HepG2 (cell line): ENCODE results near the gene ZNF829. TPM values are rescaled to one million over a fixed set of nuclear protein-coding genes. Genes with fewer than 3 reads are reported as not detected.

Experiments used
- NFAT5 ChIP-seq: sonication (generic); formaldehyde crosslinking; IDR thresholded peaks from 2 replicates; pipeline ENCODE4 v1.4.0; 2020; ENCODE audit warnings: missing genetic modification reagents
- ZNF646 ChIP-seq: sonication (generic); formaldehyde crosslinking; IDR thresholded peaks from 2 replicates; pipeline ENCODE4 v1.9.0; 2021; ENCODE audit warnings: mild to moderate bottlenecking, missing genetic modification reagents
- polyA plus RNA-seq, 8 experiments: library from polyadenylated mRNA; depleted of rRNA in 3 of 8; stranded (reverse) in 7 of 8; unstranded in 1 of 8; fragments of >200 nt; fragmentation: Illumina TruSeq in 4 of 8; extraction: Trizol in 4 of 8; gene quantifications; 2 replicates each; pipeline versions ENCODE4 v1.2.1 to v1.2.3, GENCODE V29; 2011 to 2016; ENCODE audit warnings: low read depth in 4 of 8, missing spikeins in 1 of 8, mixed read lengths in 1 of 8; ENCODE audit not compliant: insufficient read depth in 1 of 8
- total RNA-seq, 5 experiments: library from RNA; depleted of rRNA; stranded (reverse); fragments of >200 nt; fragmentation: Illumina TruSeq; extraction: Trizol; gene quantifications; 2 replicates each; pipeline ENCODE4 v1.2.3, GENCODE V29; 2016; ENCODE audit warnings: low read depth in 1 of 5

Gene ZNF829
- total and polyA plus RNA-seq, 2 of the 13 experiments (the other 11 are each of a cell fraction or from before 2014, with no cell fraction given), result 0.15 to 0.86 TPM

- TF ChIP-seq ZNF646 (CRISPR knock-in tag) (no peak), NFAT5 (no peak)
- TF ChIP-seq, all 625 proteins: peak for 0
Measured at GRCh38 chr19:36939153-36939552, 23.1 kb upstream of the ZNF829 start (continued).
